COLO829 (cell line): ENCODE results near the gene PFKFB1.
"Not testable (repeated sequence)": the region's sequence is repeated elsewhere in the genome, so short reads cannot be mapped to it uniquely, and the experiment has no call there.

ENCODE experiments used
- DNase-seq: peaks from one replicate; pipeline ENCODE4 v3.0.0; 2012; ENCODE audit warnings: low spot score

Gene PFKFB1

GRCh38 chrX:54992911-54993622, 921 bp downstream of the PFKFB1 start:
- no peak for DNase-seq

DNA sequence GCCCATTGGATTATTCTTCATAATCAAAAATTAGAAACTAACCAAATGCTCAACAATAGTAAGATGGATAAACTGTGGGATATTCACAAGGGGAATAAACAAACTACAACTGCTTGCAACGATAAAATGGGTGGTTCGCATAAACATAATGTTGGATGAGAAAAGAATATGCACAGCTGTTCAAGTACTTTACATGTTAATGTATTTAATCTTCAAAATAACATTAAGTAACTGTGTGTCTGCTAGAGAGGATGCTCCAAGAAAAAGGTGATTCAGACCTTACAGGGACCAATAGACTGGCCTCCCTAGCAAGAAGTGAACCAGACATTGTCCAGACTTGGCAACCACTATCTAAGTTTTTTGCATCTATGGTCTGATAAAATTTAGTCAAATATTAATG, 2.3 kb downstream of the PFKFB1 start:
- DNase-seq: no peak

- not testable (repeated sequence) for DNase-seq
Observed at GRCh38 chrX:54983306-54983705, 10.7 kb downstream of the PFKFB1 start.

GRCh38 chrX:54980334-54980733, 13.7 kb downstream of the PFKFB1 start:
- DNase-seq: no peak

GRCh38 chrX:54979432-54979831, 14.6 kb downstream of the PFKFB1 start:
- no peak for DNase-seq

DNA sequence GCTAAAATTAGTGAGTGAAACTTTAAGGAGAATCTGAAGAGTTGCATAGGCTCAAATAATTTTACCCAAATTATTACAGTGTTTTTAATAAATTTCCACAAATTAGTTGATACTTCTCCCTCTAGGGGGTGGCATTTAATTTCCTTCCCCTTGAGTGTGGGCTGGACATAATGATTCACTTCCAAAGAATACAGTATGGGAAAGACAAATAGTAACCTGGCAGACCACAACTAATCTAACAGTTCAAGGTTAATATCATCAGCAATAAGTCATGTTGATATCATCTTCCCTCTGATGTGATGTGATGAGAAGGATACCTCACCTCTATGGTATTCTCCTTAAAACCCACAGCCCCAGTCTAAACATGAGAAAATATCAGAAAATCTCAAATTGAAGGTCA, 15.5 kb downstream of the PFKFB1 start:
- DNase-seq: no peak

DNA sequence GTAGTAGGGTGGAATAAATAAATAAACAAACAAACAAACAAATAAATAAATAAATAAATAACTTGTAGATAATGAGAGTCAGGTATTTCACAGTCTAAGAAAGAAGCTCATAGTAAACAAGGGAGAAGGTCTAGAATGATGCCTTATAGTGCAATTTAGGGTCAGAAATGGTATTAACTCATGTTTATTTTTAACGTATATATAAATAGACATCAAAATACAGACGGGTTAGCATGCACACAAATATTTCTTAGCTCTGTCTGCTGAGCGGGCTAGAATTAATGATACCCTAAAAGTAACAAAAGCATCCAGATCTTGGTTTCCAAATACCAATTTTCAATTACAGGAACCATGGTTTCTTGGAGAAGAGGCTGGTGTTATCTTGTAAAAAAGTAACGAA, 16.6 kb downstream of the PFKFB1 start:
- DNase-seq: no peak

- no peak for DNase-seq
Observed at GRCh38 chrX:54964766-54965497, 29.1 kb downstream of the PFKFB1 start.

GRCh38 chrX:54961750-54962149, 32.2 kb downstream of the PFKFB1 start:
- DNase-seq: no peak

DNA sequence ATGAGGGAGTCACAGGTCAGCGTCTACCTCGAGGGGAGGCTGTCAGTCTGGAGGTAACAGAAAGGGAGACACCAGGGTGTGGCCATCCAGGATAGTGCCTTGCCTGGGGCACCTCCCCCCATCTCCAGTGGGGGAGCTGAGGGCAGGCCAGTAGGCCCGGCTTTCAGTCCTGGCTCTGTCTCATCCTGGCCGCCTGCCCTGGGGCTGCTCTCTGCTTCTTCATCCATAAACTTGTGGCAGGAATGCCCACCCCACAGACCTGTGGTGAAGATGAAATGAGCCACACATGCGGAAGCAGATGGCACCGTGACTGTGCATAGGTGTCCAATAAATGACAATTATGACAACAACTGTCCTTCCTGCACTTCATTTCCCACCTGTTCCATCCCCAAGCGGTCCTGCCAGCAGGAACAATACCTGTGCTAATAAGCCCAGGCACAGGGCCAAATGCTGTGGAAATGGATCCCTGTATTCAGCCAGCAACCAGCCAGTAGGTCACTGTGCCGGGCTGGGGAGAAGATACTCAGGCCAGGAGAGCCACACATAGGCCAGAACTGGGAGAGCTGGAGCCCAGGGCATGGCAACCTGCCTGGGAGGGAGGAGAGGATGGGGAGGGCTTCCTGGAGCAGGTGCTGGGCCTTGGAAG, 43.1 kb downstream of the PFKFB1 start:
- no peak for DNase-seq

DNA sequence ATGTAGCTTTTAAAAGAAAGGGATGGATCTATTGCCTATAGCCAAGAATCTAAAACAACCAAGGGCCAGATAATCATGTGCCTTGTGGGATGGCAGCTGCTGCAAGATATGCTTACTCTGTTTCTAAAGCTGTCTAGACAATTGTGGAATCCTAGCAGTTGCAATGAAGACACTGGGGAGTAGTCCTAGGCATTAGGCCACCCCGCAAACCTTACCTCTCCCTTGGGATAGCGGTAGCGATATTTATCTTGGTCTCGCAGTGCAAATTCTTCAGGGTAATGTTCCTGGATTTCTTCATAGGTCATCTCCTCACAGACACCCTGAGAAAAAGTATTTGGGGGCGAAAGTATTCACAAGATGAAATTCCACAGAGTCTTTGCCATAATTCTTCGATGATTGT, 48.8 kb downstream of the PFKFB1 start:
- DNase-seq: no peak

- DNase-seq: no peak
Observed at GRCh38 chrX:54944816-54945215, 49.2 kb downstream of the PFKFB1 start.

- DNase-seq: no peak
Observed at GRCh38 chrX:54937416-54937815, 56.6 kb downstream of the PFKFB1 start.

- no peak for DNase-seq
Observed at GRCh38 chrX:54935306-54935705, 58.7 kb downstream of the PFKFB1 start.

DNA sequence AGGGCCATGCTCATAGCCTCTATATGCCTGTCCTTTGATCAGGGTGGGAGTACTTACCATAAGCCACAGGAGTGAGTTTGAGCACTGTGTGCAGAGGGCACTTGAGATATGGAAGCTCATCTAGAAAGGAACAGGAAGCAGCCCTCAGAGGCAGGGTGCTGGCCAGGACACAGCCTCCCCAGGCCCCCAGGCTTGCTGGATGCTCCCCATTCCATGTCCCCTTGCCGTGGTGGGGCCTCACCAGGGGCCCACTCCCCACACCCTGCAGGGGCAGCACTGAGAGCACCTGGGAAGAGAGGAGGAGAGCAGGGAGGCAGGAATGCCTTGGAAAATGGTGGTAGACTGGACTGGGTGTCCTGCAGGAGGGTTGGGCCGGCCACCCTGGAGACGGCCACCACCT, 59.1 kb downstream of the PFKFB1 start:
- DNase-seq: no peak

GRCh38 chrX:54934058-54934457, 59.9 kb downstream of the PFKFB1 start:
- DNase-seq: no peak

GRCh38 chrX:54933150-54933826, 60.7 kb downstream of the PFKFB1 start:
- no peak for DNase-seq

DNA sequence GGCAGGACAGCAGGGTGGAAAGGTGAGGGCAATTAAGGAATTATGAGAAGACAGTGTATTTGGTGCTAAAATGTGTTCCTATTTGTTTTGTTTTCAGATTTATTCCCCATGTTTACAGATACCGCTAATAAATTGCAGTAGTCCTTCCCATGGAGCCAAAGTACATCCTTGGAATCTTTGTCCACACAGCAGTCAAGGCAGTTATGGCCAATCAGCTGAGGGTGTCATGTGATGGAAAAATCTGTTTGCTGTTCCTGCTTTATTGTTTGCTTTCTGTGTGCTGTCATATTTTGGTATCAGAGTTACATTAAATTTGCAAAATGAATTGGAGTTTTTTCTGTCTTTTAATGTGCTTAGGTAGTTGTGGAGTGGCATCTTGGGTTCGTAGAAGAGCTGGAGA, 62.9 kb downstream of the PFKFB1 start:
- DNase-seq: no peak

DNA sequence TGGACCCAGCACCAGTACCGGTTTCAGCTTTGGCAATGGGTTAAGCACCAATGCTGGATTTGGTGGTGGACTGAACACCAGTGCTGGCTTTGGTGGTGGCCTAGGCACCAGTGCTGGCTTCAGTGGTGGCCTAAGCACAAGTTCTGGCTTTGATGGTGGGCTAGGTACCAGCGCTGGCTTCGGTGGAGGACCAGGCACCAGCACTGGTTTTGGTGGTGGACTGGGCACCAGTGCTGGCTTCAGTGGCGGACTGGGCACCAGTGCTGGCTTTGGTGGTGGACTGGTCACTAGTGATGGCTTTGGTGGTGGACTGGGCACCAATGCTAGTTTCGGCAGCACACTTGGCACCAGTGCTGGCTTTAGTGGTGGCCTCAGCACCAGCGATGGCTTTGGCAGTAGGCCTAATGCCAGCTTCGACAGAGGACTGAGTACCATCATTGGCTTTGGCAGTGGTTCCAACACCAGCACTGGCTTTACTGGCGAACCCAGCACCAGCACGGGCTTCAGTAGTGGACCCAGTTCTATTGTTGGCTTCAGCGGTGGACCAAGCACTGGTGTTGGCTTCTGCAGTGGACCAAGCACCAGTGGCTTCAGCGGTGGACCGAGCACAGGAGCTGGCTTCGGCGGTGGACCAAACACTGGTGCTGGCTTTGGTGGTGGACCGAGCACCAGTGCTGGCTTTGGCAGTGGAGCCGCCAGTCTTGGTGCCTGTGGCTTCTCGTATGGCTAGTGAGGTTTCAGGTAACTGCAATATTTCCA, 63.5 kb downstream of the PFKFB1 start:
- DNase-seq: no peak

- no peak for DNase-seq
Observed at GRCh38 chrX:54928876-54929275, 65.1 kb downstream of the PFKFB1 start.

GRCh38 chrX:54926978-54927377, 67.0 kb downstream of the PFKFB1 start:
- DNase-seq: no peak

DNA sequence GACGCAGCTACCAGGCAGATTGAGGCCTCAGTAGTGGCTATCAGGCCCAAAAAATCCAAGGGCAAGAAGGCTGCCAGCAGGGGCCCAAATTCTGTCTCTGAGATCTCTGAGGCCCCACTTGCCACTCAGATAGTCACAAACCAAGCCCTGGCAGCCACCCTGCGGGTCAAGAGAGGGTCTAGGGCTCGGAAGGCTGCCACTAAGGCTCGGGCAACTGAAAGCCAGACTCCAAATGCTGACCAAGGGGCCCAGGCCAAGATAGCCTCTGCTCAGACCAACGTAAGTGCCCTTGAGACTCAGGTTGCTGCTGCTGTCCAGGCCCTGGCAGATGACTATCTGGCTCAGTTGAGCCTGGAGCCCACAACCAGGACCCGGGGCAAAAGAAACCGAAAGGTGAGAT, 70.6 kb downstream of the PFKFB1 start:
- no peak for DNase-seq
